Measurements from ENCODE around the gene PDGFB.

PDGFB gene

DNA sequence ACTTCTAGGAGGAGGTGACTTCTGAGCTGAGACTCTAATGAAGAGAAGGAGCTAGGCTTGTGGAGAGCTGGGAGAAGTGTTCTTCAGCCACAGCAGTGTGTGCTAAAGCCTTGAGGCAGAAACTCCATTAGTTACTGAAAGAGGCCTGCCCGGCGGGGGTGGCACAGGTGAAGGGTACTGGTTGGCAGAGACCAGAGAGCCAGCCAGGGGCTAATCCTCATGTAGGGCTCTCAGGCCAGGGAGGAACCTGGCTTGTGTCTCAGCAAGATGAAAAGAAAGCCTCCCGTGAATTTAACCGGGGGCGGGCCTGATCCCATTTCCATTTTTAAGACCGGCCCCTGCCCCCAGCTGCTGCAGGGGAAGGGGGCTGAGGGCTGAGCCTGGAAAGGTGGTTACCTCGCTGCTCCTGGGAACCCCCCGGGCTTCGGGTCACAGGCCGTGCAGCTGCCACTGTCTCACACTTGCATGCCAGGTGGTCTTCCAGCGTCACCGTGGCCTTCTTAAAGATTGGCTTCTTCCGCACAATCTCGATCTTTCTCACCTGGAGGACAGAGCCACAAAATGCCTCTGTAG, 15.0 kb downstream of the PDGFB start:
- no peak overlapping the region for H3K4me2 ChIP-seq (ENCODE audit: low read depth, low read length)
- no peaks in the 10 kb centered on the region for H3K36me3 ChIP-seq (replicated peaks; ENCODE audit: insufficient read depth, low read length)
- H2AFZ ChIP-seq (ENCODE audit: low read length): no peak overlapping the region
- no peaks in the 10 kb centered on the region for H3K27me3 ChIP-seq (replicated peaks; ENCODE audit: insufficient read depth, low read length)
- no peaks in the 10 kb centered on the region for H3K9me3 ChIP-seq (replicated peaks; ENCODE audit: insufficient read depth, low read length)
- H3K27ac ChIP-seq (ENCODE audit: low read length): no peak overlapping the region
- H3F3A ChIP-seq (ENCODE audit: insufficient read depth, low read length): no peaks in the 10 kb centered on the region
- TF ChIP-seq EZH2 (optimal IDR thresholded peaks at IDR 0.05; ENCODE audit: low read depth, low read length): no peak
- TF ChIP-seq CTCF (IDR thresholded peaks at IDR 0.05; ENCODE audit: low read length): no peak
- TF ChIP-seq EZH2phosphoT487 (IDR thresholded peaks at IDR 0.05; ENCODE audit: low read length): no peak
- H3K4me1 ChIP-seq (ENCODE audit: low read length): no peaks in the 10 kb centered on the region
- H3K79me2 ChIP-seq (ENCODE audit: low read length): no peaks in the 10 kb centered on the region
- no peak overlapping the region for H3K4me3 ChIP-seq (ENCODE audit: low read length)
- H3K9me2 ChIP-seq (replicated peaks; ENCODE audit: insufficient read depth, low read length): no peaks in the 10 kb centered on the region
- no peak overlapping the region for H3K9ac ChIP-seq (ENCODE audit: low read length)
- DNase-seq: no peak
- H4K20me1 ChIP-seq (ENCODE audit: insufficient read depth, low read length): no peaks in the 10 kb centered on the region

DNA sequence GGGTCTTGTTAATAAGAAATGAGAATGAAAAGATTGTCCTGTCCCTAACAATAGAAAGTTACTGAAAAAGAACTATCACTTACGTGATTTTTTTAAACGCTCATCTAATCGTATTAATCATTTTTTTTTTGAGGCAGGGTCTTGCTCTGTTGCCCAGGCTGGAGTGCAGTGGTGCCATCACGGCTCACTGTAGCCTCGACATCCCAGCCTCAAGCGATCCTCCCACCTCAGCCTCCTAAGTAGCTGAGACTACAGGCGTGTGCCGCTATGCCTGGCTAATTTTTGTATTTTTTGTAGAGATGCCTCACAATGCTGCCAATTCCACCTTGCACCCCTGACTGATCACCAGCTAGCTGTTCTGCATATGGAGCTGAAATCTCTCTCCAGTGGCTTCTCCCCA, 15.7 kb downstream of the PDGFB start:
- H3K4me1 ChIP-seq (ENCODE audit: low read length): no peaks in the 10 kb centered on the region
- no peak for DNase-seq
- TF ChIP-seq EZH2phosphoT487 (IDR thresholded peaks at IDR 0.05; ENCODE audit: low read length) (no peak), EZH2 (optimal IDR thresholded peaks at IDR 0.05; ENCODE audit: low read depth, low read length) (no peak), CTCF (IDR thresholded peaks at IDR 0.05; ENCODE audit: low read length) (no peak)
- H3K9me3 ChIP-seq (replicated peaks; ENCODE audit: insufficient read depth, low read length): no peaks in the 10 kb centered on the region
- no peak overlapping the region for H3K4me3 ChIP-seq (ENCODE audit: low read length)
- no peaks in the 10 kb centered on the region for H3K9me2 ChIP-seq (replicated peaks; ENCODE audit: insufficient read depth, low read length)
- H3K27me3 ChIP-seq (replicated peaks; ENCODE audit: insufficient read depth, low read length): no peaks in the 10 kb centered on the region
- H3K79me2 ChIP-seq (ENCODE audit: low read length): no peaks in the 10 kb centered on the region
- H3K36me3 ChIP-seq (replicated peaks; ENCODE audit: insufficient read depth, low read length): no peaks in the 10 kb centered on the region
- no peak overlapping the region for H3K27ac ChIP-seq (ENCODE audit: low read length)
- H3K4me2 ChIP-seq (ENCODE audit: low read depth, low read length): no peak overlapping the region
- H2AFZ ChIP-seq (ENCODE audit: low read length): no peak overlapping the region
- H4K20me1 ChIP-seq (ENCODE audit: insufficient read depth, low read length): no peaks in the 10 kb centered on the region
- H3K9ac ChIP-seq (ENCODE audit: low read length): no peak overlapping the region
- H3F3A ChIP-seq (ENCODE audit: insufficient read depth, low read length): no peaks in the 10 kb centered on the region

DNA sequence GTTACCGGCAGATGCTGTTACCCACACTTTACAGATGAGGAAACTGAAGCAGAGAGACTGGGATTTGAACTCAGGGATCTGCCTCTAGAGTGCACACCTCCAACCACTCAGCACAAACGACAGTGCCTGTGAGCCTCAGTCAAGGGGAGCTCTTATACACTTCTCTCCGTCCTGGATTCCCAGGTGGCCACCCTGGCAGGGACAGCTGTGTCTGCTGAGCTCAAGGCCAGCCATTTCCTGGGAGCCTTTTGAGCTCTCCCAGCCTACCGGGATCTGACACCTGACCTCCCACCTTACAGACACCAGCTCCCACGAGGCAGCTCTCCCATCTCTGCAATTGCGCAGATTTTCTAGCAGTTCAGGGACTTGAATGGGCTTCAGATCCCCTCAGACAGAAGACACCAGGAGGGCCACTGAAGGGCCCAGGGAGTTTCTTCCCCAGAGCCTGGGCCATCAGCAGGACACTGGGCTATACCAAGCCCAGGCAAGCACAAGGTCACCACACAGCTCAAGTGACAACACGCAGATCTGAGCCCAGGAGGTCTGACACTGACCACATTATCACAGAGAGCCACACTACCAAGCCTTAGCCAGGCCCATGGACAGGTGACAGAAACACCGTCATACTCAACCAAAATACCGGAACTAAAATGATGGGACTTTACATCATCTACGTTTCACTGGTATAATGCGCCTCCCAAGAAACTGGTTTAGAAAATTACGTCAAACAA, 17.1 kb downstream of the PDGFB start:
- no peak overlapping the region for H3K27ac ChIP-seq (ENCODE audit: low read length)
- no peak overlapping the region for H2AFZ ChIP-seq (ENCODE audit: low read length)
- H3K36me3 ChIP-seq (replicated peaks; ENCODE audit: insufficient read depth, low read length): no peaks in the 10 kb centered on the region
- no peaks in the 10 kb centered on the region for H3K4me1 ChIP-seq (ENCODE audit: low read length)
- H4K20me1 ChIP-seq (ENCODE audit: insufficient read depth, low read length): no peaks in the 10 kb centered on the region
- H3K27me3 ChIP-seq (replicated peaks; ENCODE audit: insufficient read depth, low read length): no peaks in the 10 kb centered on the region
- DNase-seq: no peak
- no peak overlapping the region for H3K9ac ChIP-seq (ENCODE audit: low read length)
- H3K9me3 ChIP-seq (replicated peaks; ENCODE audit: insufficient read depth, low read length): no peaks in the 10 kb centered on the region
- no peaks in the 10 kb centered on the region for H3F3A ChIP-seq (ENCODE audit: insufficient read depth, low read length)
- H3K9me2 ChIP-seq (replicated peaks; ENCODE audit: insufficient read depth, low read length): no peaks in the 10 kb centered on the region
- TF ChIP-seq EZH2phosphoT487 (IDR thresholded peaks at IDR 0.05; ENCODE audit: low read length) (no peak), CTCF (IDR thresholded peaks at IDR 0.05; ENCODE audit: low read length) (no peak), EZH2 (optimal IDR thresholded peaks at IDR 0.05; ENCODE audit: low read depth, low read length) (no peak)
- H3K4me3 ChIP-seq (ENCODE audit: low read length): no peak overlapping the region
- H3K79me2 ChIP-seq (ENCODE audit: low read length): no peaks in the 10 kb centered on the region
- no peak overlapping the region for H3K4me2 ChIP-seq (ENCODE audit: low read depth, low read length)

Data from MM.1S (cell line).